ENCODE measurements around the gene FCF1.

Gene FCF1

DNA sequence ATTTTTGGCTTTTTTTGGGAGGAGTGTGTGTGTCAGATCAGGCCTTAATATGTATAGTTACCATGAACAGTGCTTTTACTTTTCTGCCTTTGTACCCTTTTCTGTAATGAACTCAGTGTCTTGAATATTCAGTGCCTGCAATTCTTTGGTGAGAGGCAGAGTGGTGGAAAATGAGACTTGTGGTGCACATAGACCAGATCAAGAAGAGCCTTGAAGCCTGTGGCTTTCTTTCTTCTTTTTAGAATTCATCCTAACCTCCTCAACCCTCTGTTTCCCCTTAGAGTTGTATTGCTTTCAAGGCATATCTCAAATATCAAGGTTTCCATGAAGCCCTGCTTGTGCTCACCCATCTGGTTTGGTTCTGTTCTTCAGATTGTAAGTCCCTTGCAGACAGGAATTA, 52.8 kb downstream of the FCF1 start:
- no peak for DNase-seq (ENCODE audit: low read depth in 2 of 2)

DNA sequence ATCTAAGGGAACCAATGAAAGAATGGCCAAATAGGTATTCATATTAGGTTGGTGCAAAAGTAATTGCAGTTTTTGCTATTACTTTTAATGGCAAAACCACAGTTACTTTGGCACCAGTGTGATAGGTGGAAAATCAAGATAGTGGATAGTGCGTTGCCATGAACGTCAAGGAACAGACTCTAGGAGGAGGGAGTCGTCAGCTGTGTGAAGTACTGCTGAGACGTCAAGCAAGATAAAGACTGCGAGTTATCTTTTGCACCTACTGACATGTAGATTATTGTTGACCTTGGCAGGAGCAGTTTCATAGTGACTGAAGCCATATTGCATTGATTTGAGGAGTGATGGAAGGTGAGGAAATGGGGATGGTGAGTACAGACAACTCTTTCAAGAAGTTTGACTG, 58.5 kb downstream of the FCF1 start:
- DNase-seq (ENCODE audit: low read depth in 2 of 2): no peak

DNA sequence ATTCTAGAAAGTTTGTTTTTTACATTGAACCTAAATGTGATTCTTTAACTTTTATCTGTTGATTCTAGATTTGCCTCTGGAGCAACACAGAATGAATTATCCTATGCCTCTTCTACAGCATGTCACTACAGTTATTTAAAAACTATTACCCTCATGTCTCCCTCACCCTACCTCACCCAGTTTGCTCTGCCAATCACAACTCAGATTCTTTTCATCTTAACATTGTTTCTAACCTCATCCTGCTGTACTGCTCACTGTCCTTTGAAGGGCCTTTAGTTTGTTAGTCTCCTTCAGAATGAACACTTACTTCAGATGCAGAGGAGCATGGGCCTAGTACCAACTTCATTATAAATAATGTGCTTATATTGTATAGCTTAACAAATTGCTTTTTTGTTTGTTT, 71.7 kb downstream of the FCF1 start:
- no peak for DNase-seq (ENCODE audit: low read depth in 2 of 2)

DNA sequence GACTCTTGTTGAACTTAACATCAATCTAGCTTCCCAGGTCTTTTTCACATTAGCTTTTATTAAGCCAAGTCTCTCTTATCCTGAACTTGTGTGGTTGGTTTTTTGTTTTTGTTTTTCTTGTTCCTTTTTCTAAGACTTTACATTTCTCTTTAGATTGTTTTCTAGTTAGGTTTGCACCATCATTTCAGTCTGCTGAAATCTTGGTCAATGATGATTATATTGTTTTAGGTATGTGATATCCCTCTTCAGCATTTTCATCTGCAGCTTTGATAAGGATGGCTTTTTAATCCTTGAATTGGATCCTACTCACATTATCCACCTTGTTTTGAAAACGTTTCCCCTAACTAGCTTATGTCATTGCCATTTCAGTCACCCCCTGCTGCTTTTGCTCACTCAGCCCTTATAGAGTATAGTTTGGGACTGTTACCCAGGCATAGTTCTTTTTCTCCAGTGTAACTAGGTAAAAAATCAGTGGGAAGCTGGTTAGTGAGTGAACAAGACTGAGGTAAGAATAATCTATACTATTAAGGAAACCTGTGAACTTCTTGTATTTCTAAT, 72.2 kb downstream of the FCF1 start:
- DNase-seq (ENCODE audit: low read depth in 2 of 2): no peak

DNA sequence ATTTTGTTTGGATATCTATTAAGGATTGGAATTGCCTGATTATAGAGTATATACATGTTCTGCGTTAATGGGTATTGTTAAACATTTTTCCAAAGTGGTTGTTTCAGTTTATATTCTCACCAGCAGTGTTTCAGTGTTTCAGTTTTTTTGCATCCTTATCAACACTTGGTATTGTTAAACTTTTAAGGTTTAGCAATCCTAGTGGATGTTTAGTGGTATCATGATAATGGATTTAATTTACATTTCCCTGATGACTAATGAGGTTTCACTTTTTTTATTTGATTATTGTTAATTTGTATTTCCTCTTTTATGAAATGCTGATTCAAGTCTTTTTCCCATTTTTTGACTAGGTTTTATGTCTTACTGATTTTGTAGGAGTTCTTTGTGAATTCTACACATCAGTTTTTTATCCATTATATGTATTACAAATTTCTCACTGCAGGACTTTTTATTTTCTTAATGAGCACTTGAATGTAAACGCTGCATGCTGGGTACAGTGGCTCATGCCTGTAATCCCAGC, 73.9 kb downstream of the FCF1 start:
- DNase-seq (ENCODE audit: low read depth in 2 of 2): no peak

All from stimulated activated CD8-positive, alpha-beta memory T cell treated with anti-CD3 and anti-CD28 coated beads, Interleukin-7, amount 100 ng/mL, for 1 hour (primary cell).